ENCODE data around the gene SPTLC3. TPM values are rescaled to one million over a fixed set of nuclear protein-coding genes. Genes with fewer than 3 reads are reported as not detected.

SPTLC3 gene
- total and polyA plus RNA-seq, 2 of the 13 experiments (the other 11 are each of a cell fraction or from before 2014, with no cell fraction given), result 20.5 to 95.6 TPM

DNA sequence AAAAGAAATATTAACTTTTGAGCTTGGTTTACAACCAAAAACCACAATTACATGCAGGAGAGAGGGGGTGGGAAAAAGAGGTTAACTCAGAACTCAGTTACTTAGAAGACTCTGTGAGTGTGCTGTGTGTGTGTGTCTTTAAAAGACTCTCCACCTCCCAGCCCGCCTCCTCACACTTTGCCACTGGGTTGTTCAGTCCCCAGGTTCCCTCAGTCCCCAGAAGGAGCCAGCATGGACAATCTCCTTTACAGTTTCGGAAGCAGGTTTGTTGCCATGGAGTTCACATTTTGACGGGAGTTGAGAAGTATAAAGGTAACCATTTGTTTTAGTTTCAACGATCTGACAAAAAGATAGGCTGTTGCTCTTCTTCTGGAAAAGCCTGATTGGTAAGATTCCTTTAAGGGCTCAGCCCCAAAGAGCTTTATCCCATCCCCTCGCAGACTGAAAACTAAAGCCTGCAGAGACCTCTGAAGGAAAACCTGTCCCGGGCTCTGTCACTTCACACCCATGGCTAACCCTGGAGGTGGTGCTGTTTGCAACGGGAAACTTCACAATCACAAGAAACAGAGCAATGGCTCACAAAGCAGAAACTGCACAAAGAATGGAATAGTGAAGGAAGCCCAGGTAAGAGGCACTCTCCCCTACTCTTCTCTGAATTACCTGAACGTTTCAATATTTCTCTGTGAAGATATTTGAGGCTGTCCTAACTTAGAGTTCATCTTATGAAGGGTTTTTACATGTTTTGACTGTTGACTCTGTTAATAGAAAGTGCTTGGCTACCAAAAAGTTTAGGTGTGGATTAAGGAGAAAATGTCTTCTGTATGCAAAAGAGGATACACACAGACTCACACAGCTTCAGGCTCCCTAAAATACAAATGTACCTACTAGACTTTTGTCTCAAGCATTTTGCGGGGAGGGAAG is at the start of gene SPTLC3 (continued):
- TF ChIP-seq TFE3 (CRISPR knock-in tag; IDR thresholded peaks at IDR 0.05), result peak; percentile 20

DNA sequence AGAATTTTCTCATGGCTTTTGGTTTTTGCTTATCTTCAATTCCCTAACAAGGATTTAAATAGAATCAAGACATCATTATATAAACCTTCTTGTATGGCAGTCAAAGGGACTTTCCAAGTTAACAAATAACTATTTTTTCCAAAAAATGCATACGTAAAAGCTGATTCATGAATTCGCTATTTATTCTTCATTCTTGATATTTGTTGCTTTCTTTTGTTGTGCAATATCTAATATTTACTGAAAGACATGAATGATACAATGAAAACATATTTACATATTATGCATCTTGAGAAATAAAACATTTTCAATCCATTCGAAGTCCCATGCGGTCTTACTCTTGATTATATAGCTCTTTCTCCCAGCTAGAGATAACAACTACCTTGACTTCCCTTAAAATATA is 47.0 kb upstream of the SPTLC3 start:
- no TSS peak for BruUV-seq (replicated peaks)
- Histone ChIP-seq H3K4me1 (ENCODE audit: insufficient read depth, low read length) (no peaks in the 10 kb centered on the region), H3K79me2 (ENCODE audit: insufficient read depth, low read length) (no peaks in the 10 kb centered on the region), H2AFZ (ENCODE audit: low read length) (no peak overlapping the region), H3K4me2 (ENCODE audit: low read depth, low read length) (no peak overlapping the region), H3K4me3 (replicated peaks in 1 of 3; ENCODE audit: insufficient read depth in 1 of 3, low read depth in 2 of 3, low read length in 3 of 3) (no peak overlapping the region), H3K27ac (ENCODE audit: extremely low read length, insufficient read depth, low read length) (no peak overlapping the region), H3K9ac (ENCODE audit: insufficient read depth, low read depth, low read length) (no peak overlapping the region), H3K27me3 (ENCODE audit: control insufficient read depth in 1 of 2, insufficient read depth in 2 of 2, low read length in 2 of 2) (no peaks in the 10 kb centered on the region), H3K36me3 (replicated peaks in 1 of 2; ENCODE audit: control insufficient read depth in 1 of 2, insufficient read depth in 2 of 2, low read length in 2 of 2) (no peaks in the 10 kb centered on the region), H3K9me3 (ENCODE audit: low read length) (no peaks in the 10 kb centered on the region), H4K20me1 (ENCODE audit: insufficient read depth, low read length) (no peaks in the 10 kb centered on the region)
- FAIRE-seq (no peak), ATAC-seq (no peak), DNase-seq (ENCODE audit: low spot score) (no peak)
- CTCF ChIA-PET (ENCODE audit: low intra/inter-chr PET ratio, low total read pairs), result interaction anchor here (6.7 kb wide), 1 partner anchor 34 kb away, joined by 127 read pairs; no protein-coding TSS in a partner anchor
- in situ Hi-C loops (cut with HindIII; ENCODE audit: extremely low pct_ligation_motif_present, low pct_unique_long_range_greater_than_20kb) (loop anchor here (25.0 kb wide), 1 partner anchor 326 kb away; no protein-coding TSS in a partner anchor), intact Hi-C loops (cut with micrococcal nuclease; ENCODE audit: unreplicated experiment) (no loop called here)
- POLR2A ChIA-PET, result no interaction called here
- 60% methylated on average over 4 of the region's 4 CpGs for WGBS (ENCODE audit: low lambda C conversion rate)
- no peak for TF ChIP-seq TMF1 (CRISPR knock-in tag; IDR thresholded peaks at IDR 0.05; ENCODE audit: low read depth)
- TF ChIP-seq, protein P1, sequence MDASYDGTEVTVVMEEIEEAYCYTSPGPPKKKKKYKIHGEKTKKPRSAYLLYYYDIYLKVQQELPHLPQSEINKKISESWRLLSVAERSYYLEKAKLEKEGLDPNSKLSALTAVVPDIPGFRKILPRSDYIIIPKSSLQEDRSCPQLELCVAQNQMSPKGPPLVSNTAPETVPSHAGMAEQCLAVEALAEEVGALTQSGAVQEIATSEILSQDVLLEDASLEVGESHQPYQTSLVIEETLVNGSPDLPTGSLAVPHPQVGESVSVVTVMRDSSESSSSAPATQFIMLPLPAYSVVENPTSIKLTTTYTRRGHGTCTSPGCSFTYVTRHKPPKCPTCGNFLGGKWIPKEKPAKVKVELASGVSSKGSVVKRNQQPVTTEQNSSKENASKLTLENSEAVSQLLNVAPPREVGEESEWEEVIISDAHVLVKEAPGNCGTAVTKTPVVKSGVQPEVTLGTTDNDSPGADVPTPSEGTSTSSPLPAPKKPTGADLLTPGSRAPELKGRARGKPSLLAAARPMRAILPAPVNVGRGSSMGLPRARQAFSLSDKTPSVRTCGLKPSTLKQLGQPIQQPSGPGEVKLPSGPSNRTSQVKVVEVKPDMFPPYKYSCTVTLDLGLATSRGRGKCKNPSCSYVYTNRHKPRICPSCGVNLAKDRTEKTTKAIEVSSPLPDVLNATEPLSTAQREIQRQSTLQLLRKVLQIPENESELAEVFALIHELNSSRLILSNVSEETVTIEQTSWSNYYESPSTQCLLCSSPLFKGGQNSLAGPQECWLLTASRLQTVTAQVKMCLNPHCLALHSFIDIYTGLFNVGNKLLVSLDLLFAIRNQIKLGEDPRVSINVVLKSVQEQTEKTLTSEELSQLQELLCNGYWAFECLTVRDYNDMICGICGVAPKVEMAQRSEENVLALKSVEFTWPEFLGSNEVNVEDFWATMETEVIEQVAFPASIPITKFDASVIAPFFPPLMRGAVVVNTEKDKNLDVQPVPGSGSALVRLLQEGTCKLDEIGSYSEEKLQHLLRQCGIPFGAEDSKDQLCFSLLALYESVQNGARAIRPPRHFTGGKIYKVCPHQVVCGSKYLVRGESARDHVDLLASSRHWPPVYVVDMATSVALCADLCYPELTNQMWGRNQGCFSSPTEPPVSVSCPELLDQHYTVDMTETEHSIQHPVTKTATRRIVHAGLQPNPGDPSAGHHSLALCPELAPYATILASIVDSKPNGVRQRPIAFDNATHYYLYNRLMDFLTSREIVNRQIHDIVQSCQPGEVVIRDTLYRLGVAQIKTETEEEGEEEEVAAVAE (CRISPR knock-in tag; IDR thresholded peaks at IDR 0.05; ENCODE audit: borderline replicate concordance), result no peak
- no peak for TF ChIP-seq ZBTB20 (CRISPR knock-in tag; IDR thresholded peaks at IDR 0.05; ENCODE audit: borderline replicate concordance, low read depth)
- TF ChIP-seq ZBTB2 (CRISPR knock-in tag; IDR thresholded peaks at IDR 0.05; ENCODE audit: low read depth), result no peak
- no peak for TF ChIP-seq DZIP1 (CRISPR knock-in tag; IDR thresholded peaks at IDR 0.05)
- TF ChIP-seq ZNF207 (IDR thresholded peaks at IDR 0.05; ENCODE audit: borderline replicate concordance), result no peak
